Putamen (tissue), 1 donor: ENCODE measurements around the gene ADCK2.
"Not testable (repeated sequence)": the region's sequence is repeated elsewhere in the genome, so short reads cannot be mapped to it uniquely, and the experiment has no call there.

Source experiments
- DNase-seq: peaks from one replicate; pipeline ENCODE4 v3.0.0-alpha.2; 2016; ENCODE audit warnings: low spot score

Gene ADCK2

GRCh38 chr7:140674356-140674800 is 1.6 kb downstream of the ADCK2 start:
- no peak for DNase-seq

GRCh38 chr7:140674899-140675701 is 2.4 kb downstream of the ADCK2 start:
- DNase-seq: peak; percentile 62

DNA sequence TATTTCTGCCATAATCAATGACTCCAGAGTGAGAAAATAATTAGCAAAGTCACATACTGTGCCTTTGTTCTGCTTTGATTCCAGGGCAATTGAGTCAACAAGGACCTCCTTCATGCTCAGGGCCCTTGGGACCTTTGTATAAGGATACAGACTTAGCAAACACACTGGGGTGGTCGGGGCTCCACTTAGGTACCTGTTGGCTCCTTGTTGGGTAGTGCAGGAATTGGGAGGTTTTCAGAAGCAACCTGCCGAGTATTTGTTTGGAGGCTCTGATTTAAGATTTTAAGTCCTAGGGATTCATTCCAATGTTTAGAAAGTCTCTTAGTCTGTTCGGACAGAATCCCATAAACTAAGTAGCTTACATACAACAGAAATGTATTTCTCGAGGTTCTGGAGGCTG is 3.0 kb downstream of the ADCK2 start:
- no peak for DNase-seq

GRCh38 chr7:140676306-140676705 is 3.6 kb downstream of the ADCK2 start:
- no peak for DNase-seq

DNA sequence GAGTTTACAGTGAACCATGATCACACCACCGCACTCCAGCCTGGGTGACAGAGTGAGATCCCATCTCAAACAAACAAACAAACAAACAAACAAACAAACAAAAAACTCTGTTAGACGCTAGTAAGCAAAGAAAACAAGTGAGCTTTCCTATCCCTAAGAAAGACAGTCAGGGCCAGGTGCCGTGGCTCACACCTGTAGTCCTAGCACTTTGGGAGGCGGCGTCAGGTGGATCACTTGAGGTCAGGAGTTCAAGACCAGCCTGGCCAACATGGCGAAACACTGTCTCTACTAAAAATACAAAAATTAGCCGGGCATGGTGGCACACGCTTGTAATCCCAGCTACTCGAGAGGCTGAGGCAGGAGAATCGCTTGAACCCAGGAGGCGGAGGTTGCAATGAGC is 4.2 kb downstream of the ADCK2 start:
- not testable (repeated sequence) for DNase-seq

- DNase-seq: no peak
These were observed 4.8 kb downstream of the ADCK2 start for GRCh38 chr7:140677496-140677895.

DNA sequence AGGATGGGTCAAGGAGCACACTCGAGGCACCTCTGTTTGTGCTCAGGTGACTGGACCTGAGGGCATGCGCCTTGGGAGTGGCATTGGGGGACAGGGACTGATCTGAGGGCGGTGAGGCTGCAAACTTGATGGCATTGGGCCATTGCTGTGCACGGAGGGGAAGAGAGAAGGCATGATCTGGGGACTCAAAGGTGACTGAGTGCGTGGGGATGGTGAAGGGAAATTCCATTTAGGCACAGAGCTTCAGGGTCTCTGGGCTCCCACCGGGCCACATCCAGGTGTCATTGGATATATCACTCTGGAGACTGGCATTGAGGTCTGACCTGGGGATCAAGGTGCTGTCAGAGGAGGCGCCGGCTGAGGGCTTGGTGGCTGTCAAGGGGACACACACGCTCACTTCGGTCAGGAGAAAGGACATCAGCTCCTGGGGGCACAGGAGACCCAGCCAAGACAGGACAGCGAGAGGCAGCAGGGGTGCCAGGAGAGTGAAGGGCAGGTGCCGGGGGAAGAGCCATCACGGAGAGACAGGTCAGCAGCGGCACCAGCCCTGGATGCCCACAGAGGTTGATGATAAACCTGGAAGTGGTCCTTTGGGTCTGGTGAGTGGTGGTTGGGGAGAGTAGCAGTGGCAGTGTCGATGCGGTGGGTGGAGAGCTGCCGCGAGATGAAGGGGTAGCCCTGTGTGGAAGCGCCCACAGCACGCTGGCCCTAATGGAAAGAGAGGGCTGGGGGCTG is 5.5 kb downstream of the ADCK2 start:
- DNase-seq: no peak

GRCh38 chr7:140678816-140679130 is 6.0 kb downstream of the ADCK2 start:
- DNase-seq: no peak

GRCh38 chr7:140679186-140679585 is 6.4 kb downstream of the ADCK2 start:
- DNase-seq: no peak

GRCh38 chr7:140680886-140681285 is 8.1 kb downstream of the ADCK2 start:
- DNase-seq: no peak

GRCh38 chr7:140681766-140682165 is 9.0 kb downstream of the ADCK2 start:
- DNase-seq: no peak

DNA sequence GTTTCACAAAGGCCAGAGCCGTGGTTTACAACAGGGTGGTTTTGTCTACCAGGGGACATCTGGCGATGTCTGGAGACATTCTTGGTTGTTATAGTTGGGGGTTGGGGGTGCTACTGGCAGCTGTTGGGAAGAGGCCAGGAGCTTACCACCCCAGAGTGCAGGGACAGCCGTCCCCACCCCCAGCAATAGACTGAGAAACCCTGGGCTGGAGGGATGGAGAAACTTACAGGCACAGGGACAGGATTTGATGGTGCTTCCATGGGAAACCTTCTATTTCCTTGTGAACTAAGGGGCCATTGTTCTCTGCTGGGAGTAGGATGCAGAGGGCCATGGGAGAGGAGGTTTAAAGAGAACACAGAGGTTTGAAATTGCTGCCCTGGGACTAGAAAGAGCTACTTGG is 10.9 kb downstream of the ADCK2 start:
- peak; percentile 57 for DNase-seq

DNA sequence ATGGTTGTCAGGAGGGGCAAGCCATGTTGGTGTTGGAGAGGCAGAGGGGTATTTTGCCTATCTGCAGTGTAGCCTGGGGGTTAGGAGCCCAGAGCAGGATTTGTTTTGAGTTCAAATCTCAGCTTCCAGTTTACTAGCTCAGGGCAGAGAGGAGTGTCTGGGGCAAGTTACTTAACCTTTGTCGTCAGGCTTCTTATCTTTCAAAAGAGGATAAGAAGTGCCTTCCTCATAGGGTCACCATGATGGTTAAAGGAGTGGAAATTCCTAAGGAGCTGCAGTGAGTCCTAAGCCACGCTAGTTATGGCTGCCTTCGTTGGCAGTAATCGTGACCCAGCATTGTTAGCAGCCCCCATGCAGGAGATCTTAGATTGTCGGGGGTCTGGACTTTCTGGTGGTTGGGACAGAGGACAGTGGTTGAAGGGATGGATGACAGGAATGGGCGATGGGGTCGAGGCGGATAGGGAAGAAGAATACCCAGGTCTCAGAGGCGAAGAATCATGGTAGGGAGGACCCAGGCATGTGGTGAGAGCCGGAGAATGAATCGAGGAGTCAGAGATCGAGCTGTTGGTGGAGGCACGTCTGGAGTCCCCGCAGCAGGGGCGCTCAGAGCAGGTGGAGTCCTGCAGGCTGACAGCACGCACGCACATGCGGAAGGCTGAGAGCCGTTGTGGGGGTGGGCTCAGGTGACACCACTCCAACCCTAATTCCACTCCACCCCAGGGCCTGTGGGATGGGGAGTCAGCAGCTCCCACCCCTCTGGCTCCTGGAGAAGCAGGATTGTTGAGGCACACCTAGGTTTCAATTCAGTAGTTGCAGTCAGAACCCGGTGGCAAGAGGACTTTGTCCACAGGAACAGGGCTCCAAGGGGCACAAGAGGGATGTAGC is 11.6 kb downstream of the ADCK2 start:
- DNase-seq: no peak

DNA sequence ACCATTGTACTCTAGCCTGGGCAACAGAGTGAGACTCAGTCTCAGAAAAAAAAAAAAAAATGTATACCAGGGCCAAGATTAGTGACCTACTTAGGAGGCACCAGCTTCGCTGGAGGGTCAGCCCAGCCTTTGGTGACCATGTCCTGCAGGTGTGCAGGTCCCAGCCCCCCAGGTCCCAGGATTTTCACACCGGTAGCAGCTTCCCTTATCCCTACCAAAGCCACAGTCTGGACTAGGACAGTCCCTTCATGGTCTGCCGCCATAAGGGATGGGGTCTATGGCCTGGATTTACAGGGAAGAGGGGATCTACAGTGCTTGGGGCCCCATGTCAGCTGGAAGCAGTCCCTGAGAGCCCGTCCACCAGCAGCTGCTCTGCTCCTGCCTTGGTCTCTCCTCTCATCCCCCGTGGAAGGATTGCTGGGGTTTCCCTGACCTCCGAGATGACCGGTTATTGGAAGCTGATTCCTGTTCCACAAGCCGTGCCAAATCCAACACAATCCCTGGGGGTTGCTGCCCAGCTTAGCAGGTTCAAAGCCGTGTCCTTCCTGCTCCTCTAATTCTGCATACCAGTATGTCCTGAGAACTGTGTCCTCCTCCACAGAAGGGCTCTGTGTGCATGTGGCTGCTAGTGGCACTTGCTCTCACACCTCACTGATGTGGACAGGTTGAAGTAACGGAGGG is 12.8 kb downstream of the ADCK2 start:
- no peak for DNase-seq

DNA sequence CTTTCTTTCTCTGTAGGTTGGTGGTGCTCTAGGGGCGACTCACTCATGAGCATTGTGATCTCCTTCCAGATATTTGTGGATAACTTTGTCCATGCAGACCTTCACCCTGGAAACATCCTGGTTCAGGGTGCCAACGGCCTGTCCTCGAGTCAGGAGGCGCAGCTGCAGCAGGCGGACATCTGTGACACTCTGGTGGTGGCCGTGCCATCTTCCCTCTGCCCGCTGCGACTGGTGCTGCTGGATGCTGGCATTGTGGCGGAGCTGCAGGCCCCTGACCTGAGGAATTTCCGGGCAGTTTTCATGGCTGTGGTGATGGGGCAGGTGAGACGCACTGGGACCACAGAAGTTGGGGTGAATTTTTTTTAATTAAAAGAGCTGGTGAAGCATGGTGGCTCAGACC is 14.2 kb downstream of the ADCK2 start:
- DNase-seq: no peak

DNA sequence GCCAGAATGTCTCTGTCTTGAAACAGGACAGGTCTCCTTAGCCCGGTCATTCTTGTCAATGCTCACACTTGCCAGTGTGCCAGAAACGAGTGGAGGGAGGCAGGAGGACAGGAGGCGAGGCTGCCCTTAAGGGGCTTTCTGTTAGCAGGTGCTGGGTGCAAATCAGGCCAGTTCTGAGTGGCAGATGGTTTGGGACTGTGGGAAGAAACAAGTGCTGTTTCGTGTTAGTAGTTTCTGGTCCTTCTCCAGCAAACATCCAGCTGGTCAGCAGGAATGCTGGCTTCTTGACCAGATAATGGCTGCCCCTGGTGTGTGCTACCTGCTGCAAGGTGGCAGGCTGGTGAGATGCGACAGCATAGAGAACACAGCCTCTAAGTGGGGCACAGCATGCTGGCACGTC is 15.6 kb downstream of the ADCK2 start:
- no peak for DNase-seq

- DNase-seq: no peak
These were observed 16.7 kb downstream of the ADCK2 start for GRCh38 chr7:140689199-140690152.

GRCh38 chr7:140691376-140692045 is 18.8 kb downstream of the ADCK2 start:
- no peak for DNase-seq

DNA sequence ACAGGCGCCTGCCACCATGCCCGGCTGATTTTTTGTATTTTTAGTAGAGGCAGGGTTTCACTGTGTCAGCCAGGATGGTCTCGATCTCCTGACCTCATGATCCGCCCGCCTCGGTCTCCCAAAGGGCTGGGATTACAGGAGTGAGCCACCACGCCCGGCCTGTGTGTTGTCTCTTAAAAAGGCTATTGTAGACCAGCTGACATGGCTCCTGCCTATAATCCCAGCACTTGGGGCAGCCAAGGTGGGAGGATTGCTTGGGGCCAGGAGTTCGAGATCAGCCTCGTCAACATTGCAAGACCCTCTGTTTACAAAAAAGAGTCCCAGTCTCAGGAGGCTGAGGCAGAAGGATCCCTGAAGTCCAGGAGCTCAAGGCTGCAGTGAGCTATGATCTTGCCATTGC is 21.1 kb downstream of the ADCK2 start:
- DNase-seq: not testable (repeated sequence)

DNA sequence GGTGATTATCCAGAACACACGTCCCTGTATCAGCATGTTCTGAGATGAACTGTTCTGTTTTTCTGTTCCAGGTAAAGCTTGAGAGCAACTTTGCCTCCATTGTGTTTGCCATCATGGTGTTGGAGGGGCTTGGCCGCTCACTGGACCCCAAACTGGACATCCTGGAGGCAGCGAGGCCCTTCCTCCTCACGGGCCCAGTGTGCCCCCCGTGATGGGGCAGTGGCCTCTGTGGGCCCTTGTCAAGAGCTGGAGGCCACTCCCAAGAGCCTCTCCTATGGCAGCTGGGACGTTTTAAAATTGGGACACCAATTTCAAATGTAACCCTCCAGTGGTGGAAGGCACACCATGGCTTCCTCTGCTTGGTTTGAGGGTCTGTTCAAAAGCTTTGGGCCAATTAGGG is 21.8 kb downstream of the ADCK2 start:
- no peak for DNase-seq
